Keratinocyte (primary cell): Measurements from ENCODE around the gene DBX2. TPM values are rescaled to one million over a fixed set of nuclear protein-coding genes. Genes with fewer than 3 reads are reported as not detected.

ENCODE experiments used
- DNase-seq: peaks from one replicate; pipeline ENCODE4 v3.0.0-alpha.2; 2011; ENCODE audit warnings: low read depth, missing footprints, low spot score
- FAIRE-seq: peaks from 2 replicates; lab custom pipeline; 2011; peaks lifted over from hg19 to GRCh38; lab: Jason Lieb, UNC
- H2AFZ ChIP-seq: 2 replicates; pipeline ENCODE4 v1.6.0; 2012; ENCODE audit warnings: low read length, control low read depth, inconsistent platforms; ENCODE audit not compliant: control insufficient read depth
- H3K27ac ChIP-seq: 2 replicates; pipeline ENCODE4 v1.5.1; 2011; ENCODE audit warnings: low read length; ENCODE audit not compliant: control insufficient read depth, insufficient read depth
- H3K27me3 ChIP-seq: 3 replicates; pipeline ENCODE4 v1.6.0; 2011; ENCODE audit warnings: low read length; ENCODE audit not compliant: control insufficient read depth, insufficient read depth; ENCODE audit errors: extremely low read depth
- H3K36me3 ChIP-seq, 2 experiments: 2 replicates in 1 of 2; 3 replicates in 1 of 2; pipeline ENCODE4 v1.5.1; 2011; ENCODE audit warnings: low read length in 2 of 2, mild to moderate bottlenecking in 1 of 2; ENCODE audit not compliant: control insufficient read depth in 2 of 2, insufficient read depth in 2 of 2; ENCODE audit errors: extremely low read depth in 1 of 2
- H3K4me1 ChIP-seq: 3 replicates; pipeline ENCODE4 v1.5.1; 2011; ENCODE audit warnings: low read length; ENCODE audit not compliant: control insufficient read depth, insufficient read depth; ENCODE audit errors: extremely low read depth
- H3K4me2 ChIP-seq: 3 replicates; pipeline ENCODE4 v1.6.0; 2011; ENCODE audit warnings: low read depth, low read length; ENCODE audit not compliant: control insufficient read depth, insufficient read depth; ENCODE audit errors: extremely low read depth
- H3K4me3 ChIP-seq, 3 experiments: fragments of 200-600 bp in 1 of 3; sonication (generic) in 1 of 3; 2 replicates in 2 of 3; 3 replicates in 1 of 3; pipeline ENCODE4 v1.5.1; 2011 to 2016; ENCODE audit warnings: low read length in 3 of 3, mild to moderate bottlenecking in 3 of 3, control low read depth in 2 of 3, inconsistent platforms in 1 of 3, low read depth in 1 of 3, mixed read lengths in 1 of 3, mixed run types in 1 of 3, moderate library complexity in 1 of 3; ENCODE audit not compliant: control insufficient read depth in 2 of 3, insufficient read depth in 2 of 3; ENCODE audit errors: extremely low read depth in 1 of 3
- H3K79me2 ChIP-seq: 2 replicates; pipeline ENCODE4 v1.6.0; 2012; ENCODE audit warnings: low read length; ENCODE audit not compliant: control insufficient read depth, insufficient read depth
- H3K9ac ChIP-seq: 3 replicates; pipeline ENCODE4 v1.6.0; 2011; ENCODE audit warnings: low read length; ENCODE audit not compliant: control insufficient read depth, insufficient read depth; ENCODE audit errors: extremely low read depth
- H3K9me1 ChIP-seq: 3 replicates; pipeline ENCODE4 v1.6.0; 2011; ENCODE audit warnings: low read length; ENCODE audit not compliant: control insufficient read depth, insufficient read depth; ENCODE audit errors: extremely low read depth
- H3K9me3 ChIP-seq: 2 replicates; pipeline ENCODE4 v1.5.1; 2012; ENCODE audit warnings: low read depth, low read length; ENCODE audit not compliant: control insufficient read depth
- H4K20me1 ChIP-seq: 3 replicates; pipeline ENCODE4 v1.6.0; 2011; ENCODE audit warnings: low read length; ENCODE audit not compliant: control insufficient read depth, insufficient read depth; ENCODE audit errors: extremely low read depth
- CTCF ChIP-seq, 3 experiments: IDR thresholded peaks in 1 of 3; conservative IDR thresholded peaks in 1 of 3; optimal IDR thresholded peaks in 1 of 3; 2 replicates in 2 of 3; 3 replicates in 1 of 3; pipeline versions ENCODE3 to v1.5.1; 2011; ENCODE audit warnings: low read length in 3 of 3, mild to moderate bottlenecking in 3 of 3, moderate library complexity in 2 of 3, control low read depth in 1 of 3, inconsistent platforms in 1 of 3; ENCODE audit not compliant: insufficient read depth in 2 of 3; ENCODE audit errors: extremely low read depth in 1 of 3
- EZH2 ChIP-seq: IDR thresholded peaks from one replicate; pipeline ENCODE4 v1.6.1; 2012; ENCODE audit warnings: inconsistent platforms, mild to moderate bottlenecking, low read length, moderate library complexity
- dilution Hi-C: fragments of 300-500 bp; cut with MboI; formaldehyde crosslinking; loops from one replicate; pipeline ENCODE4 v1.7.0; 2020; ENCODE audit warnings: low sequenced_read_pairs; ENCODE audit not compliant: extremely low pct_ligation_motif_present
- polyA plus RNA-seq, 5 experiments: library from polyadenylated mRNA; depleted of rRNA in 3 of 5; stranded (reverse) in 3 of 5; stranded (forward) in 1 of 5; unstranded in 1 of 5; fragments of >200 nt; gene quantifications; 1 replicate in 1 of 5; 2 replicates in 3 of 5; 3 replicates in 1 of 5; pipeline versions ENCODE4 v1.2.1 to v1.2.3, GENCODE V29; 2011 to 2012; ENCODE audit warnings: missing spikeins in 2 of 5, low read depth in 1 of 5, low replicate concordance in 1 of 5

DBX2 gene
- polyA plus RNA-seq, 1 donor (not counting 4 experiments of a cell fraction or from before 2014, with no cell fraction given) = not detected

- Histone ChIP-seq H3K4me1 (no peaks in the 10 kb centered on the region), H3K36me3 (no peaks in the 10 kb centered on the region), H3K9ac (no peak overlapping the region), H3K27ac (no peak overlapping the region), H3K4me2 (no peak overlapping the region), H3K27me3 (no peaks in the 10 kb centered on the region), H3K79me2 (no peaks in the 10 kb centered on the region), H3K9me3 (no peaks in the 10 kb centered on the region), H2AFZ (no peak overlapping the region), H4K20me1 (no peaks in the 10 kb centered on the region), H3K9me1 (no peaks in the 10 kb centered on the region), H3K4me3 (no peak overlapping the region)
- TF ChIP-seq CTCF (optimal IDR thresholded peaks at IDR 0.05 in 1 of 3, IDR thresholded peaks at IDR 0.05 in 1 of 3, conservative IDR thresholded peaks at IDR 0.05 in 1 of 3; ENCODE audit: extremely low read depth in 1 of 3, insufficient read depth in 2 of 3, low read length in 3 of 3) (peak; percentile 56 to 77 (median 72)), EZH2 (no peak)
- dilution Hi-C loops = no loop called here
- FAIRE-seq (no peak), DNase-seq (no peak)
Observed at GRCh38 chr12:44972746-44973421, 78.0 kb downstream of the DBX2 start.

GRCh38 chr12:44968965-44969364 lies 81.9 kb downstream of the DBX2 start:
- TF ChIP-seq CTCF (optimal IDR thresholded peaks at IDR 0.05 in 1 of 3, IDR thresholded peaks at IDR 0.05 in 1 of 3, conservative IDR thresholded peaks at IDR 0.05 in 1 of 3; ENCODE audit: extremely low read depth in 1 of 3, insufficient read depth in 2 of 3, low read length in 3 of 3) (no peak), EZH2 (no peak)
- no peaks in the 10 kb centered on the region for H4K20me1 ChIP-seq
- no peaks in the 10 kb centered on the region for H3K27me3 ChIP-seq
- H3K9ac ChIP-seq = no peak overlapping the region
- H3K4me3 ChIP-seq = no peak overlapping the region
- no peak overlapping the region for H3K27ac ChIP-seq
- H3K4me1 ChIP-seq = no peaks in the 10 kb centered on the region
- no peaks in the 10 kb centered on the region for H3K9me1 ChIP-seq
- no peaks in the 10 kb centered on the region for H3K36me3 ChIP-seq
- H3K79me2 ChIP-seq = no peaks in the 10 kb centered on the region
- H2AFZ ChIP-seq = no peak overlapping the region
- H3K4me2 ChIP-seq = no peak overlapping the region
- dilution Hi-C loops = no loop called here
- FAIRE-seq (no peak), DNase-seq (no peak)
- no peaks in the 10 kb centered on the region for H3K9me3 ChIP-seq

Other genes starting within 250 kb of the DBX2 start
- gene NELL2, start 174.8 kb downstream of the DBX2 start, polyA plus RNA-seq = 0.23 to 0.58 TPM (median 0.40 TPM) in 3 replicates
- gene ANO6, start 165.0 kb upstream of the DBX2 start, polyA plus RNA-seq = 55.4 to 64.3 TPM (median 62.4 TPM) in 3 replicates